ENCODE measurements around the gene RNF215. TPM values are rescaled to one million over a fixed set of nuclear protein-coding genes. Genes with fewer than 3 reads are reported as not detected.
A peak's percentile ranks its signal among the peaks of the same experiment; 100 is the strongest.

The RNF215 gene
- total and polyA plus RNA-seq, 2 of the 13 experiments (the other 11 are each of a cell fraction or from before 2014, with no cell fraction given): 5.3 to 6.1 TPM

DNA sequence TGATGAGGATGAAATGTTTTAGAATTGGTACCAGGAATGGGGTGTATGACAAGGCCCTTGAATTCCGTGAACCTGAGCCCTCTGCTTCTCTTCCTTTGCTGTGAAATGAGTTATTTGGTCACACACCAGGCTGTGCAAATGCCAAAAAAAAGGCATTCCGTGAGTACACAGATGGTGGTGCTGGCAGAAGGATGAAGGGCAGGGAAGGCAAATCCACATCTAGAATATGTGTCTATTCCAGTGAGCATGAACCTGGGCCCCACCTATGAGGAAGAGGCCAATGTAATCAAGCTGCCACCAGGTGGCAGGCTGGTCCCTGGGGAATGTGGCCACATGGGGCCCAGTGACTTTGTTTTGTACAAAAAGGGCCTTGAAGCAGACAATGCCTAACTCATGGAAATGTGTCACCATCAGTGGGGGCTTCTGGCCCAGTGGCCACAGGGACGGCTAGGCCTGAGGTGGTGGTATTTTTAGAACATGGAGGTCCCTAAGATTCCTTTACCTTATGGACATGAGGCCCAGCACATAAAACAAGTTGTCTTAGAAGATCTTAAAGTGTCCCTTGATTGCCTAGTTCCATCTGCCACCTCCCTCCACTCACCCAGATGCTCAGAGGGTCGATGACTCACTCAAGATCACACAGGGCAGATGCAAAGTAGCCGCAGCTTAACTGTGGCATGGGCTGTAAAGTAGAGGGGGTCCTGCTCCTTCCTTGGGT is 3.9 kb upstream of the RNF215 start (continued):
- TF ChIP-seq, protein P1, sequence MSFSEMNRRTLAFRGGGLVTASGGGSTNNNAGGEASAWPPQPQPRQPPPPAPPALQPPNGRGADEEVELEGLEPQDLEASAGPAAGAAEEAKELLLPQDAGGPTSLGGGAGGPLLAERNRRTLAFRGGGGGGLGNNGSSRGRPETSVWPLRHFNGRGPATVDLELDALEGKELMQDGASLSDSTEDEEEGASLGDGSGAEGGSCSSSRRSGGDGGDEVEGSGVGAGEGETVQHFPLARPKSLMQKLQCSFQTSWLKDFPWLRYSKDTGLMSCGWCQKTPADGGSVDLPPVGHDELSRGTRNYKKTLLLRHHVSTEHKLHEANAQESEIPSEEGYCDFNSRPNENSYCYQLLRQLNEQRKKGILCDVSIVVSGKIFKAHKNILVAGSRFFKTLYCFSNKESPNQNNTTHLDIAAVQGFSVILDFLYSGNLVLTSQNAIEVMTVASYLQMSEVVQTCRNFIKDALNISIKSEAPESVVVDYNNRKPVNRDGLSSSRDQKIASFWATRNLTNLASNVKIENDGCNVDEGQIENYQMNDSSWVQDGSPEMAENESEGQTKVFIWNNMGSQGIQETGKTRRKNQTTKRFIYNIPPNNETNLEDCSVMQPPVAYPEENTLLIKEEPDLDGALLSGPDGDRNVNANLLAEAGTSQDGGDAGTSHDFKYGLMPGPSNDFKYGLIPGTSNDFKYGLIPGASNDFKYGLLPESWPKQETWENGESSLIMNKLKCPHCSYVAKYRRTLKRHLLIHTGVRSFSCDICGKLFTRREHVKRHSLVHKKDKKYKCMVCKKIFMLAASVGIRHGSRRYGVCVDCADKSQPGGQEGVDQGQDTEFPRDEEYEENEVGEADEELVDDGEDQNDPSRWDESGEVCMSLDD (CRISPR knock-in tag; IDR thresholded peaks at IDR 0.05; ENCODE audit: borderline replicate concordance): no peak
- TF ChIP-seq, protein P2, sequence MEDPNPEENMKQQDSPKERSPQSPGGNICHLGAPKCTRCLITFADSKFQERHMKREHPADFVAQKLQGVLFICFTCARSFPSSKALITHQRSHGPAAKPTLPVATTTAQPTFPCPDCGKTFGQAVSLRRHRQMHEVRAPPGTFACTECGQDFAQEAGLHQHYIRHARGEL (CRISPR knock-in tag; IDR thresholded peaks at IDR 0.05): no peak
- no peak for TF ChIP-seq KLF15 (CRISPR knock-in tag; IDR thresholded peaks at IDR 0.05; ENCODE audit: borderline replicate concordance)
- TF ChIP-seq ZNF207 (IDR thresholded peaks at IDR 0.05; ENCODE audit: borderline replicate concordance): no peak
- no peak for TF ChIP-seq MYNN (CRISPR knock-in tag; IDR thresholded peaks at IDR 0.05; ENCODE audit: low read depth)
- TF ChIP-seq ZFY (CRISPR knock-in tag; IDR thresholded peaks at IDR 0.05): peak; percentile 48
- TF ChIP-seq MLLT10 (CRISPR knock-in tag; IDR thresholded peaks at IDR 0.05): no peak
- TF ChIP-seq, protein P3, sequence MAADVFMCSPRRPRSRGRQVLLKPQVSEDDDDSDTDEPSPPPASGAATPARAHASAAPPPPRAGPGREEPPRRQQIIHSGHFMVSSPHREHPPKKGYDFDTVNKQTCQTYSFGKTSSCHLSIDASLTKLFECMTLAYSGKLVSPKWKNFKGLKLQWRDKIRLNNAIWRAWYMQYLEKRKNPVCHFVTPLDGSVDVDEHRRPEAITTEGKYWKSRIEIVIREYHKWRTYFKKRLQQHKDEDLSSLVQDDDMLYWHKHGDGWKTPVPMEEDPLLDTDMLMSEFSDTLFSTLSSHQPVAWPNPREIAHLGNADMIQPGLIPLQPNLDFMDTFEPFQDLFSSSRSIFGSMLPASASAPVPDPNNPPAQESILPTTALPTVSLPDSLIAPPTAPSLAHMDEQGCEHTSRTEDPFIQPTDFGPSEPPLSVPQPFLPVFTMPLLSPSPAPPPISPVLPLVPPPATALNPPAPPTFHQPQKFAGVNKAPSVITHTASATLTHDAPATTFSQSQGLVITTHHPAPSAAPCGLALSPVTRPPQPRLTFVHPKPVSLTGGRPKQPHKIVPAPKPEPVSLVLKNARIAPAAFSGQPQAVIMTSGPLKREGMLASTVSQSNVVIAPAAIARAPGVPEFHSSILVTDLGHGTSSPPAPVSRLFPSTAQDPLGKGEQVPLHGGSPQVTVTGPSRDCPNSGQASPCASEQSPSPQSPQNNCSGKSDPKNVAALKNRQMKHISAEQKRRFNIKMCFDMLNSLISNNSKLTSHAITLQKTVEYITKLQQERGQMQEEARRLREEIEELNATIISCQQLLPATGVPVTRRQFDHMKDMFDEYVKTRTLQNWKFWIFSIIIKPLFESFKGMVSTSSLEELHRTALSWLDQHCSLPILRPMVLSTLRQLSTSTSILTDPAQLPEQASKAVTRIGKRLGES (CRISPR knock-in tag; IDR thresholded peaks at IDR 0.05; ENCODE audit: borderline replicate concordance): no peak
- no peak for TF ChIP-seq EZH2 (conservative IDR thresholded peaks at IDR 0.05; ENCODE audit: low read depth, low read length)
- no peak for TF ChIP-seq ZNF33A (CRISPR knock-in tag; IDR thresholded peaks at IDR 0.05; ENCODE audit: borderline replicate concordance)
- TF ChIP-seq ZNF644 (CRISPR knock-in tag; IDR thresholded peaks at IDR 0.05; ENCODE audit: low read depth): no peak
- TF ChIP-seq, protein P4, sequence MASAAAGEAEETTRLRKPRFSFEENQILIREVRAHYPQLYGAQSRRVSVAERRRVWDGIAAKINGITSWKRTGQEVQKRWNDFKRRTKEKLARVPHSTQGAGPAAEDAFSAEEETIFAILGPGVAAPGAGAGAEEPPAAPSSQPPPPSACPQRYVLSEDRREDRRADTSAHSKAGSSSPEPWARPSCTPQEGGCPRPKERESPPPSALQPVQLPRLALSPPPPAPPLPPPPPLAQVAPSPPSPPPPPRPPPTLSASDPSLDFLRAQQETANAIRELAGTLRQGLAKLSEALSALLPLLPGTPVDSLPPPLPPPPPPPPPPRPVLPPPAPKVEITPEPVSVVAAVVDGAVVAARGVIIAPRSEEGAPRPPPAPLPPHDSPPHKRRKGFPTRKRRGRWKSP (CRISPR knock-in tag; IDR thresholded peaks at IDR 0.05): no peak
- TF ChIP-seq MXI1 (IDR thresholded peaks at IDR 0.05; ENCODE audit: borderline replicate concordance, low read depth, low read length): peak; percentile 27; the same call in 1 of the 3 replicates
- TF ChIP-seq TOE1 (CRISPR knock-in tag; IDR thresholded peaks at IDR 0.05): no peak
